Breast epithelium (tissue), 4 donors: ENCODE results near the gene CDH10. TPM values are rescaled to one million over a fixed set of nuclear protein-coding genes. Genes with fewer than 3 reads are reported as not detected.

Experiments used
- DNase-seq, 2 donors: peaks; one replicate each; pipeline ENCODE4 v3.0.0-alpha.2; 2019; ENCODE audit warnings: low spot score in 2 of 2
- H3K27ac ChIP-seq, 2 donors: fragments of 200-600 bp; sonication (generic) in 1 of 2; one replicate each; pipeline ENCODE4 v1.5.1; 2016 to 2019; ENCODE audit warnings: mild to moderate bottlenecking in 1 of 2
- H3K27me3 ChIP-seq, 2 donors: fragments of 200-600 bp; sonication (generic) in 1 of 2; one replicate each; pipeline versions ENCODE4 v1.5.1 to v1.6.0; 2017 to 2019; ENCODE audit warnings: control low read depth in 1 of 2, mild to moderate bottlenecking in 1 of 2
- H3K36me3 ChIP-seq: fragments of 200-600 bp; one replicate; pipeline ENCODE4 v1.5.1; 2019
- H3K4me1 ChIP-seq, 2 donors: fragments of 200-600 bp; sonication (generic); one replicate each; pipeline ENCODE4 v1.5.1; 2016 to 2019; ENCODE audit warnings: control low read depth in 1 of 2
- H3K4me3 ChIP-seq, 3 donors: fragments of 200-600 bp; sonication (generic); 1 replicate in 2 of 3; 2 replicates in 1 of 3; pipeline ENCODE4 v1.5.1; 2016 to 2019; ENCODE audit warnings: mild to moderate bottlenecking in 3 of 3, moderate library complexity in 2 of 3
- H3K9me3 ChIP-seq, 2 donors: fragments of 200-600 bp; sonication (generic) in 1 of 2; one replicate each; pipeline ENCODE4 v1.5.1; 2016 to 2019; ENCODE audit warnings: control low read depth in 1 of 2
- POLR2A ChIP-seq: fragments of 450-650 bp; IDR thresholded peaks from one replicate; pipeline ENCODE4 v1.6.1; 2016; ENCODE audit warnings: antibody characterized with exemption, mild to moderate bottlenecking, moderate library complexity
- POLR2AphosphoS5 ChIP-seq, 3 donors: sonication (generic); formaldehyde crosslinking; IDR thresholded peaks; one replicate each; pipeline ENCODE4 v1.6.1; 2017; ENCODE audit warnings: antibody characterized with exemption in 3 of 3
- intact Hi-C: fragments of 100-400 bp; cut with DNase I; formaldehyde crosslinking; loops from one replicate; pipeline ENCODE4 v1.15.1; 2023; ENCODE audit warnings: low total_unique reads
- total RNA-seq, 3 donors: library from RNA; depleted of rRNA; stranded (reverse); fragments of >200 nt; gene quantifications; one replicate each; pipeline ENCODE4 v1.1.0, GENCODE V29; 2016
- TF ChIP-seq, protein P1 (sequence below), 3 donors: fragments of 450-650 bp; IDR thresholded peaks; one replicate each; pipeline ENCODE4 v1.5.1; 2016 to 2017; ENCODE audit warnings: antibody characterized with exemption in 3 of 3, mild to moderate bottlenecking in 3 of 3, moderate library complexity in 3 of 3

Gene CDH10
- total RNA-seq, 3 donors from 2014 or later = not detected

DNA sequence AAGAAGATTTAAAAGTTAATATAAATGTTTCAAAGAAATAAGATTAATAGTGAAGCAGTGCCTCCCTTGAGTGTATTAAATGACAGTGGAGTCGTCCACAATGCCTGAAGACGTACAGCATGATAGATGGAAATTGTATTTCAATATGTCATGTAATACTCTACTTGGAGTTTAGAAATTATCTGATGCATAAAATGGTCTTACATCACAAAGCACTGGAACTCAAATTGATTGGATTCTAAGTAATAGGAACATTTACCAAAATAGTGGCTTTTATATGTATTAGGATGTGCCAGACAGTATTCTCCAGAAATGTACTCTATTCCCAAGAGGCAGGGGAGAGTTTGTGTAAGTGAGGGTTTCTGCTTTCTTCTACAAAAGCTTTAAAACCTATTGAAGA lies 49.4 kb downstream of the CDH10 start:
- no peak overlapping the region for H3K4me3 ChIP-seq
- no peaks in the 10 kb centered on the region for H3K9me3 ChIP-seq
- DNase-seq = no peak
- intact Hi-C loops = loop anchor here (5.0 kb wide), 1 partner anchor 1867 kb away; no protein-coding TSS in a partner anchor
- no peaks in the 10 kb centered on the region for H3K27me3 ChIP-seq
- no peak overlapping the region for H3K27ac ChIP-seq
- no peaks in the 10 kb centered on the region for H3K4me1 ChIP-seq
- TF ChIP-seq POLR2A = no peak
- no peak for TF ChIP-seq POLR2AphosphoS5 (IDR thresholded peaks at IDR 0.05)
- TF ChIP-seq, protein P1, sequence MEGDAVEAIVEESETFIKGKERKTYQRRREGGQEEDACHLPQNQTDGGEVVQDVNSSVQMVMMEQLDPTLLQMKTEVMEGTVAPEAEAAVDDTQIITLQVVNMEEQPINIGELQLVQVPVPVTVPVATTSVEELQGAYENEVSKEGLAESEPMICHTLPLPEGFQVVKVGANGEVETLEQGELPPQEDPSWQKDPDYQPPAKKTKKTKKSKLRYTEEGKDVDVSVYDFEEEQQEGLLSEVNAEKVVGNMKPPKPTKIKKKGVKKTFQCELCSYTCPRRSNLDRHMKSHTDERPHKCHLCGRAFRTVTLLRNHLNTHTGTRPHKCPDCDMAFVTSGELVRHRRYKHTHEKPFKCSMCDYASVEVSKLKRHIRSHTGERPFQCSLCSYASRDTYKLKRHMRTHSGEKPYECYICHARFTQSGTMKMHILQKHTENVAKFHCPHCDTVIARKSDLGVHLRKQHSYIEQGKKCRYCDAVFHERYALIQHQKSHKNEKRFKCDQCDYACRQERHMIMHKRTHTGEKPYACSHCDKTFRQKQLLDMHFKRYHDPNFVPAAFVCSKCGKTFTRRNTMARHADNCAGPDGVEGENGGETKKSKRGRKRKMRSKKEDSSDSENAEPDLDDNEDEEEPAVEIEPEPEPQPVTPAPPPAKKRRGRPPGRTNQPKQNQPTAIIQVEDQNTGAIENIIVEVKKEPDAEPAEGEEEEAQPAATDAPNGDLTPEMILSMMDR (IDR thresholded peaks at IDR 0.05) = no peak
- H3K36me3 ChIP-seq = no peaks in the 10 kb centered on the region

DNA sequence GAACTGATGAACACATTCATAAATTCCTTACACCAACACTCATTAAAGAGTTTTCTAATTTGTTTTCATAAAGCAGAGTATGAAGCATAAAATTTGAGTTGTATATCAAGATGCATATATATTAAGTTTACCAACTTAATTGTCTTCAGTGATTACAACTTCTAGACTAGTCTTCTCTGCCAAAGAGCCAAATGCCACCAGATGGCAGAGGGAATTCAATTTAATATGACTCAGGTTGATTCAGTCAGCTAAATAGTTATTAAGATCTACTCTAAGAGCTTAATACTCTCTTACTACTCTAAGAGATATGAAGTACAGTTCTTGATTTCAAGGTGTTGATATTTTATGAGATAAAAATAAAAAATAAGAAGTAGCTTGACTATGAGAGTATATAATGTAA lies 53.4 kb downstream of the CDH10 start:
- TF ChIP-seq POLR2AphosphoS5 (IDR thresholded peaks at IDR 0.05) (no peak), POLR2A (no peak)
- TF ChIP-seq, protein P1 (IDR thresholded peaks at IDR 0.05) = no peak
- H3K4me3 ChIP-seq = no peak overlapping the region
- no peak for DNase-seq
- no peaks in the 10 kb centered on the region for H3K4me1 ChIP-seq
- no peaks in the 10 kb centered on the region for H3K27me3 ChIP-seq
- no peaks in the 10 kb centered on the region for H3K36me3 ChIP-seq
- no peaks in the 10 kb centered on the region for H3K9me3 ChIP-seq
- intact Hi-C loops = no loop called here
- H3K27ac ChIP-seq = no peak overlapping the region

DNA sequence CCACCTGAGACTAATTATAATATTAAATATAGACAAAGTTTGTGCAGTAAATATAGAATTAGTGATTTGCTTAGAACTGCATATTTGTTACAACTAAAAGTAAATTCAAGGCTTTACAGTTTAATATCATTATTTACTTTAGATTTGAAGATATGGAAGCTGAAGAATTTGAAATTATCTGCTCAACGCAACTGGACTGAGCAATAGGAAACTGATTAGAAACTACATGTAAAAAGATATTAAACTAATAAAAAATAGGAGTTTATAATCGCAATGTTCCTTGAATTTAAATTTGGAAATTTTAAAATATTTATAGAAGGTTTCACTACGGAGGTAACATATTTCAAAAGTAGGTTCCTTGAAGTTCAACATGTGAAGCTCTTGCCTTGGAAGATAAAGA lies 55.2 kb downstream of the CDH10 start:
- no peaks in the 10 kb centered on the region for H3K27me3 ChIP-seq
- H3K4me1 ChIP-seq = no peaks in the 10 kb centered on the region
- H3K4me3 ChIP-seq = no peak overlapping the region
- no peak for DNase-seq
- TF ChIP-seq, protein P1 (IDR thresholded peaks at IDR 0.05) = no peak
- intact Hi-C loops = no loop called here
- no peak overlapping the region for H3K27ac ChIP-seq
- no peaks in the 10 kb centered on the region for H3K9me3 ChIP-seq
- H3K36me3 ChIP-seq = no peaks in the 10 kb centered on the region

DNA sequence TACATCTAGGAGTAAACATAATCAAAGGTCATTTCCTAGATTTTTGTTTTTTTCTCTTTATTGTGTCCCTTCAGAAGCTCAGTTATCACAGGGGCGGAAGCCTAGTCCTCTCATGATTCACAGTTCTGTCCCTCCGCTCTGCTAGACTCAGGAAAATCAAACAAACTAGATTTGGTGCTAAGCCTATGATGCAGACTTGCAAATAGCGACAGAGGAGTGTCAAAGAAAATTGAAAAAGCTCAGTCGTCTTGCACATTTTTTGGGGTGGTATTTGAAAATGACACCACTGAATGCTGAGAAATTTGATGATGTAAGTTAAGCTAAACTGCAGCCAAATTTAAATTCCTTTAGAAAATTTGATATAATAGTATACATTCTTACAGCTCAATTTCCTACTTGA lies 59.0 kb downstream of the CDH10 start:
- intact Hi-C loops = no loop called here
- H3K9me3 ChIP-seq = no peaks in the 10 kb centered on the region
- H3K4me3 ChIP-seq = no peak overlapping the region
- no peaks in the 10 kb centered on the region for H3K4me1 ChIP-seq
- no peak for DNase-seq
- H3K36me3 ChIP-seq = no peaks in the 10 kb centered on the region
- no peaks in the 10 kb centered on the region for H3K27me3 ChIP-seq
- no peak overlapping the region for H3K27ac ChIP-seq
- TF ChIP-seq, protein P1 (IDR thresholded peaks at IDR 0.05) = no peak
- TF ChIP-seq POLR2A (no peak), POLR2AphosphoS5 (IDR thresholded peaks at IDR 0.05) (no peak)

DNA sequence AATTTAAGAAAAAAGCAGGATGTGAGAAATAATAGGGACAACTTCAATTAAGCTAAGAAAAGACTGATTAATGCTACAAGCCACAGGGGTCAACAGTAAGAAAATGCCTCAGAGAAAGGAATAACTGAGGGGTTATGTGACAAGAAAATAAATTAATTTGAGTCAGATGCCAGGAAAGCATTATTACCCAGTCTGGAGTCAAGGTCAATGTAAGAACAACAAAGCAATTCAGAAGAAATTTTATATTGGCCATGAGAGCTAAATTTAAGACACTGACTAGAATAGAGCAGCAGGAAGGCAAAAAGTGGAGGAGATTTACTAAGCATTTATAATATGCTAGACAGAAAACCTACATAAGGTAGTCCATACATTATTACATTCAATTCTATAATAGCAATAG lies 73.5 kb downstream of the CDH10 start:
- no peaks in the 10 kb centered on the region for H3K36me3 ChIP-seq
- intact Hi-C loops = no loop called here
- no peak overlapping the region for H3K4me3 ChIP-seq
- no peaks in the 10 kb centered on the region for H3K27me3 ChIP-seq
- H3K4me1 ChIP-seq = no peaks in the 10 kb centered on the region
- no peaks in the 10 kb centered on the region for H3K9me3 ChIP-seq
- no peak for DNase-seq
- TF ChIP-seq POLR2AphosphoS5 (IDR thresholded peaks at IDR 0.05) = no peak
- TF ChIP-seq POLR2A = no peak
- TF ChIP-seq, protein P1 (IDR thresholded peaks at IDR 0.05) = no peak
- no peak overlapping the region for H3K27ac ChIP-seq
